ENCODE results near the gene CNOT8.

DNA sequence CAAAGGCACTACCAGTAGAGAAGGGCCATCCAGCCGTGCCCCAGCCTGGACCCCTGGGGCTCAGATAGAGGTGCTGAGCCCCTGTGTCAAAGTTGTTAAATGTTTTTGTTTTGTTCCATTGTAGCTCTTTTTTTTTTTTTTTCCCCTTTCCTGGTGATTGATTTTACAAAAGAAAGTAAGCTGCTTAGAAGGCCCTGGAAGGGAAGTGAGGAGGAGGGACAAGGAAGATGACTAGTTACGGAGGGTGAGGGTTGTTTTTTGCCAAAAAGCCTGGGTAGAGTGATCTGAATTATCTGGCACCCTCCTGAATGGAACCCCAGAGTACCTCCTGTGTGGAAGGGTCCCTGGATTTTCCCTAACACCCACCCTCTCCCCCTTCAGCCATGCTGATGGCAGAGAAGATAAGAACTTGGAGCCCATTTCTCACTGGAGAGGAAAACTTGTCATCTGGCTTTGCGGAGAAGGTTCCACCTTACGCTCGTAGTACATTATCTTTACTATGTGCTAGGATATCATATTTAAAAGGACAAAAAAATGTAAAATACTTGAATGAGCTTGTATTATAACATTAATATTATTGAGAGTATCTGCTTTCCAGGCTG is 41.4 kb upstream of the CNOT8 start:
- TF ChIP-seq, protein P1, sequence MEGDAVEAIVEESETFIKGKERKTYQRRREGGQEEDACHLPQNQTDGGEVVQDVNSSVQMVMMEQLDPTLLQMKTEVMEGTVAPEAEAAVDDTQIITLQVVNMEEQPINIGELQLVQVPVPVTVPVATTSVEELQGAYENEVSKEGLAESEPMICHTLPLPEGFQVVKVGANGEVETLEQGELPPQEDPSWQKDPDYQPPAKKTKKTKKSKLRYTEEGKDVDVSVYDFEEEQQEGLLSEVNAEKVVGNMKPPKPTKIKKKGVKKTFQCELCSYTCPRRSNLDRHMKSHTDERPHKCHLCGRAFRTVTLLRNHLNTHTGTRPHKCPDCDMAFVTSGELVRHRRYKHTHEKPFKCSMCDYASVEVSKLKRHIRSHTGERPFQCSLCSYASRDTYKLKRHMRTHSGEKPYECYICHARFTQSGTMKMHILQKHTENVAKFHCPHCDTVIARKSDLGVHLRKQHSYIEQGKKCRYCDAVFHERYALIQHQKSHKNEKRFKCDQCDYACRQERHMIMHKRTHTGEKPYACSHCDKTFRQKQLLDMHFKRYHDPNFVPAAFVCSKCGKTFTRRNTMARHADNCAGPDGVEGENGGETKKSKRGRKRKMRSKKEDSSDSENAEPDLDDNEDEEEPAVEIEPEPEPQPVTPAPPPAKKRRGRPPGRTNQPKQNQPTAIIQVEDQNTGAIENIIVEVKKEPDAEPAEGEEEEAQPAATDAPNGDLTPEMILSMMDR (IDR thresholded peaks at IDR 0.05 in 8 of 11, conservative IDR thresholded peaks at IDR 0.05 in 3 of 11), result no peak
- TF ChIP-seq POLR2A (IDR thresholded peaks at IDR 0.05), result no peak
- no peak for TF ChIP-seq POLR2AphosphoS5 (IDR thresholded peaks at IDR 0.05)
